Activated effector memory CD4-positive, alpha-beta T cell treated with Interleukin-2 at 50 U/mL for 16 hours (primary cell): ENCODE data around the gene GOLGA7B.
"Not testable (repeated sequence)": the region's sequence is repeated elsewhere in the genome, so short reads cannot be mapped to it uniquely, and the experiment has no call there.

Source experiments
- DNase-seq: peaks from one replicate; pipeline ENCODE4 v3.0.0-alpha.2; 2020

GOLGA7B gene

GRCh38 chr10:97836446-97836845 is 13.2 kb upstream of the GOLGA7B start:
- no peak for DNase-seq

- DNase-seq: no peak
These were observed 11.6 kb upstream of the GOLGA7B start for GRCh38 chr10:97838091-97838490.

GRCh38 chr10:97841166-97841565 is 8.5 kb upstream of the GOLGA7B start:
- not testable (repeated sequence) for DNase-seq

GRCh38 chr10:97842114-97842513 is 7.5 kb upstream of the GOLGA7B start:
- not testable (repeated sequence) for DNase-seq

- no peak for DNase-seq
These were observed 6.9 kb upstream of the GOLGA7B start for GRCh38 chr10:97842656-97843280.

- no peak for DNase-seq
These were observed 6.4 kb upstream of the GOLGA7B start for GRCh38 chr10:97843281-97843671.

GRCh38 chr10:97843972-97844371 is 5.7 kb upstream of the GOLGA7B start:
- DNase-seq: not testable (repeated sequence)

- DNase-seq: no peak
These were observed 5.0 kb upstream of the GOLGA7B start for GRCh38 chr10:97844678-97845077.

GRCh38 chr10:97849103-97849686 is 448 bp upstream of the GOLGA7B start:
- no peak for DNase-seq

GRCh38 chr10:97850446-97850845 is 803 bp downstream of the GOLGA7B start:
- DNase-seq: no peak

- no peak for DNase-seq
These were observed 1.8 kb downstream of the GOLGA7B start for GRCh38 chr10:97851341-97852001.

GRCh38 chr10:97852277-97852676 is 2.6 kb downstream of the GOLGA7B start:
- DNase-seq: no peak

- no peak for DNase-seq
These were observed 3.3 kb downstream of the GOLGA7B start for GRCh38 chr10:97852840-97853405.

GRCh38 chr10:97854743-97855142 is 5.1 kb downstream of the GOLGA7B start:
- no peak for DNase-seq

GRCh38 chr10:97858001-97858439 is 8.4 kb downstream of the GOLGA7B start:
- DNase-seq: no peak

- DNase-seq: no peak
These were observed 11.6 kb downstream of the GOLGA7B start for GRCh38 chr10:97861097-97861750.

GRCh38 chr10:97861924-97862323 is 12.3 kb downstream of the GOLGA7B start:
- DNase-seq: no peak

GRCh38 chr10:97863808-97864207 is 14.2 kb downstream of the GOLGA7B start:
- no peak for DNase-seq

- no peak for DNase-seq
These were observed 15.8 kb downstream of the GOLGA7B start for GRCh38 chr10:97865488-97865887.

- DNase-seq: no peak
These were observed 17.0 kb downstream of the GOLGA7B start for GRCh38 chr10:97866524-97867219.

- no peak for DNase-seq
These were observed 17.7 kb downstream of the GOLGA7B start for GRCh38 chr10:97867220-97867800.

- no peak for DNase-seq
These were observed 18.6 kb downstream of the GOLGA7B start for GRCh38 chr10:97868134-97868685.
